Panc1 (cell line): ENCODE data around the gene SENP6. TPM values are rescaled to one million over a fixed set of nuclear protein-coding genes. Genes with fewer than 3 reads are reported as not detected.

ENCODE experiments used
- ATAC-seq: fragments of 200-7000 bp; cut with Tn5 transposase; 2 replicates; pipeline ENCODE4 v1.9.1; 2020; ENCODE audit warnings: mild to moderate bottlenecking, moderate library complexity
- BruUV-seq: library from RNA; stranded (reverse); fragments of 400-500 nt; replicated peaks from 2 replicates; lab custom pipeline; 2021; lab: Mats Ljungman, UMichigan
- CTCF ChIA-PET: fragments of 300-600 bp; sonication (Branson Sonifier 250); formaldehyde crosslinking; loops from one replicate; lab custom pipeline; 2022; ENCODE audit warnings: antibody characterized with exemption; lab: Charles Lee
- POLR2A ChIA-PET: fragments of 300-600 bp; sonication (Branson Sonifier 250); formaldehyde crosslinking; loops from one replicate; lab custom pipeline; 2022; ENCODE audit warnings: antibody characterized with exemption; lab: Charles Lee
- DNase-seq: peaks from one replicate; pipeline ENCODE4 v3.0.0-alpha.2; 2010; ENCODE audit warnings: low read depth, low spot score
- H3K27ac ChIP-seq: 2 replicates; pipeline ENCODE4 v1.5.1; 2011; ENCODE audit warnings: mild to moderate bottlenecking, low read length, inconsistent platforms
- H3K27me3 ChIP-seq: fragments of 200-500 bp; sonication (Bioruptor generic); 2 replicates; pipeline ENCODE4 v1.6.0; 2014; ENCODE audit warnings: low read length, inconsistent platforms; ENCODE audit not compliant: control insufficient read depth, insufficient read depth
- H3K36me3 ChIP-seq: fragments of 200-500 bp; sonication (Bioruptor generic); 2 replicates; pipeline ENCODE4 v1.5.1; 2014; ENCODE audit warnings: inconsistent platforms, mild to moderate bottlenecking, low read length, moderate library complexity; ENCODE audit not compliant: control insufficient read depth, insufficient read depth
- H3K4me1 ChIP-seq: 2 replicates; pipeline ENCODE4 v1.5.1; 2011; ENCODE audit warnings: inconsistent platforms, mild to moderate bottlenecking, low read length, moderate library complexity; ENCODE audit not compliant: control insufficient read depth, insufficient read depth
- H3K4me3 ChIP-seq, 2 experiments: 2 replicates each; pipeline ENCODE4 v1.5.1; 2011 to 2012; ENCODE audit warnings: low read depth in 2 of 2, low read length in 2 of 2, mild to moderate bottlenecking in 2 of 2, inconsistent platforms in 1 of 2, moderate library complexity in 1 of 2
- H3K9me3 ChIP-seq: fragments of 200-500 bp; sonication (Bioruptor generic); 2 replicates; pipeline ENCODE4 v1.5.1; 2014; ENCODE audit warnings: low read depth, mild to moderate bottlenecking, inconsistent platforms, low read length, moderate library complexity; ENCODE audit not compliant: control insufficient read depth, insufficient read depth
- POLR2AphosphoS5 ChIP-seq: IDR thresholded peaks from 2 replicates; pipeline ENCODE4 v1.6.1; 2012; ENCODE audit warnings: mild to moderate bottlenecking, low read depth, low read length, moderate library complexity
- SIN3A ChIP-seq: IDR thresholded peaks from 2 replicates; pipeline ENCODE4 v1.6.1; 2012; ENCODE audit warnings: low read depth, mild to moderate bottlenecking, low read length, moderate library complexity, borderline replicate concordance; ENCODE audit not compliant: insufficient read depth
- TCF7L2 ChIP-seq: IDR thresholded peaks from 2 replicates; pipeline ENCODE4 v1.6.1; 2011; ENCODE audit warnings: mild to moderate bottlenecking, low read depth, low read length, inconsistent platforms
- in situ Hi-C: cut with HindIII; loops from 2 replicates; pipeline ENCODE4 v1.10.0; 2016; ENCODE audit warnings: low sequenced_read_pairs, low pct_unique_long_range_greater_than_20kb
- intact Hi-C: fragments of 100-400 bp; cut with micrococcal nuclease; formaldehyde crosslinking; loops from one replicate; pipeline ENCODE4 v1.10.0; 2022; ENCODE audit not compliant: unreplicated experiment
- total RNA-seq: library from RNA; stranded (reverse); gene quantifications from one replicate; pipeline ENCODE4 v1.2.1, GENCODE V29; 2021; ENCODE audit not compliant: unreplicated experiment
- TF ChIP-seq, protein P1 (sequence below): fragments of 450-650 bp; IDR thresholded peaks from 2 replicates; pipeline ENCODE4 v1.5.1; 2017; ENCODE audit warnings: mild to moderate bottlenecking
- TF ChIP-seq, protein P2 (sequence below), 2 experiments: IDR thresholded peaks; 2 replicates each; pipeline ENCODE4 v1.6.1; 2011 to 2012; ENCODE audit warnings: low read depth in 2 of 2, control low read depth in 1 of 2, low read length in 1 of 2, mild to moderate bottlenecking in 1 of 2, moderate library complexity in 1 of 2; ENCODE audit not compliant: insufficient read depth in 1 of 2

Gene SENP6
- total RNA-seq, 1 experiment from 2014 or later = 58.7 TPM

DNA sequence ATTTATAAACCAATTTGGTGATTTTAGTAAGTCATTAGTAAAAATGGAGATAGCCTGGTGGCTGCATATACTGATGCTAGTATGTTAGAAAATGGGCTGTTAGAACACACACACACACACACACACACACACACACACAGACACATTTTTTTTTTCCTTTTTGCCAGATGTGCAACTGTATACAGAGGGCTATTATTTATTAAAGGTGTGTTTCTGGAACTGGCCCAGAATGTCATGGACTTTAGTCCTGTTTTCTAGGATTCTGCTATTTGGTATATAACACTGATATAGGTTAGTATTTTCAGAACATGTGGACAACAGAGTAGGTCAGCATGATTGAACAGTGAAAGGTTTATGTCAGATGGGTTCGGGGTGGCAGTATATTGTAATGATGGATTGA, 159.8 kb downstream of the SENP6 start:
- ChIA-PET POLR2A (no interaction called here), CTCF (no interaction called here)
- Histone ChIP-seq H3K27me3 (no peaks in the 10 kb centered on the region), H3K4me3 (no peak overlapping the region), H3K4me1 (no peaks in the 10 kb centered on the region), H3K9me3 (no peaks in the 10 kb centered on the region), H3K27ac (no peak overlapping the region), H3K36me3 (no peaks in the 10 kb centered on the region)
- in situ Hi-C loops (no loop called here), intact Hi-C loops (no loop called here)
- TF ChIP-seq, protein P1, sequence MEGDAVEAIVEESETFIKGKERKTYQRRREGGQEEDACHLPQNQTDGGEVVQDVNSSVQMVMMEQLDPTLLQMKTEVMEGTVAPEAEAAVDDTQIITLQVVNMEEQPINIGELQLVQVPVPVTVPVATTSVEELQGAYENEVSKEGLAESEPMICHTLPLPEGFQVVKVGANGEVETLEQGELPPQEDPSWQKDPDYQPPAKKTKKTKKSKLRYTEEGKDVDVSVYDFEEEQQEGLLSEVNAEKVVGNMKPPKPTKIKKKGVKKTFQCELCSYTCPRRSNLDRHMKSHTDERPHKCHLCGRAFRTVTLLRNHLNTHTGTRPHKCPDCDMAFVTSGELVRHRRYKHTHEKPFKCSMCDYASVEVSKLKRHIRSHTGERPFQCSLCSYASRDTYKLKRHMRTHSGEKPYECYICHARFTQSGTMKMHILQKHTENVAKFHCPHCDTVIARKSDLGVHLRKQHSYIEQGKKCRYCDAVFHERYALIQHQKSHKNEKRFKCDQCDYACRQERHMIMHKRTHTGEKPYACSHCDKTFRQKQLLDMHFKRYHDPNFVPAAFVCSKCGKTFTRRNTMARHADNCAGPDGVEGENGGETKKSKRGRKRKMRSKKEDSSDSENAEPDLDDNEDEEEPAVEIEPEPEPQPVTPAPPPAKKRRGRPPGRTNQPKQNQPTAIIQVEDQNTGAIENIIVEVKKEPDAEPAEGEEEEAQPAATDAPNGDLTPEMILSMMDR = no peak
- no peak for TF ChIP-seq SIN3A
- TF ChIP-seq, protein P2, sequence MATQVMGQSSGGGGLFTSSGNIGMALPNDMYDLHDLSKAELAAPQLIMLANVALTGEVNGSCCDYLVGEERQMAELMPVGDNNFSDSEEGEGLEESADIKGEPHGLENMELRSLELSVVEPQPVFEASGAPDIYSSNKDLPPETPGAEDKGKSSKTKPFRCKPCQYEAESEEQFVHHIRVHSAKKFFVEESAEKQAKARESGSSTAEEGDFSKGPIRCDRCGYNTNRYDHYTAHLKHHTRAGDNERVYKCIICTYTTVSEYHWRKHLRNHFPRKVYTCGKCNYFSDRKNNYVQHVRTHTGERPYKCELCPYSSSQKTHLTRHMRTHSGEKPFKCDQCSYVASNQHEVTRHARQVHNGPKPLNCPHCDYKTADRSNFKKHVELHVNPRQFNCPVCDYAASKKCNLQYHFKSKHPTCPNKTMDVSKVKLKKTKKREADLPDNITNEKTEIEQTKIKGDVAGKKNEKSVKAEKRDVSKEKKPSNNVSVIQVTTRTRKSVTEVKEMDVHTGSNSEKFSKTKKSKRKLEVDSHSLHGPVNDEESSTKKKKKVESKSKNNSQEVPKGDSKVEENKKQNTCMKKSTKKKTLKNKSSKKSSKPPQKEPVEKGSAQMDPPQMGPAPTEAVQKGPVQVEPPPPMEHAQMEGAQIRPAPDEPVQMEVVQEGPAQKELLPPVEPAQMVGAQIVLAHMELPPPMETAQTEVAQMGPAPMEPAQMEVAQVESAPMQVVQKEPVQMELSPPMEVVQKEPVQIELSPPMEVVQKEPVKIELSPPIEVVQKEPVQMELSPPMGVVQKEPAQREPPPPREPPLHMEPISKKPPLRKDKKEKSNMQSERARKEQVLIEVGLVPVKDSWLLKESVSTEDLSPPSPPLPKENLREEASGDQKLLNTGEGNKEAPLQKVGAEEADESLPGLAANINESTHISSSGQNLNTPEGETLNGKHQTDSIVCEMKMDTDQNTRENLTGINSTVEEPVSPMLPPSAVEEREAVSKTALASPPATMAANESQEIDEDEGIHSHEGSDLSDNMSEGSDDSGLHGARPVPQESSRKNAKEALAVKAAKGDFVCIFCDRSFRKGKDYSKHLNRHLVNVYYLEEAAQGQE (IDR thresholded peaks at IDR 0.05; ENCODE audit: insufficient read depth in 1 of 2, low read depth in 2 of 2, low read length in 1 of 2) = no peak
- no TSS peak for BruUV-seq
- DNase-seq = no peak
- no peak for ATAC-seq

DNA sequence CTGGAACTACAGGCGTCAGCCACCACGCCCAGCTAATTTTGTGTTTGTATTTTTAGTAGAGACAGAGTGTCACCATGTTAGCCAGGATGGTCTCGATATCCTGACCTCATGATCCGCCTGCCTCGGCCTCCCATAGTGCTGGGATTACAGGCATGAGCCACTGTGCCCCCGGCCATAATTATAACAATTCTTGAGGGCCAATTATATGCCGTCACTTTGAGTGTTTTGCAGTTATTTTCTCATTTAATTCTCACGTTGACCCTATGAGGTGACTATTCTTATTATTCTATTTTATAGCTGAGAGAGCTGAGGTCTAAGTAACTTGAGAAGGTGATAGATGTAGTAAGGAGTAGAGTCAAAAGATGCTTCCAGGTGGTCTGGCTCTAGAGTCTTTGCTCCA, 160.4 kb downstream of the SENP6 start:
- TF ChIP-seq, protein P2 (IDR thresholded peaks at IDR 0.05; ENCODE audit: insufficient read depth in 1 of 2, low read depth in 2 of 2, low read length in 1 of 2) = no peak
- TF ChIP-seq POLR2AphosphoS5 (no peak), TCF7L2 (no peak), SIN3A (no peak)
- TF ChIP-seq, protein P1 = no peak
- BruUV-seq = no TSS peak
- H3K36me3 ChIP-seq = no peaks in the 10 kb centered on the region
- H3K4me1 ChIP-seq = no peaks in the 10 kb centered on the region
- no peaks in the 10 kb centered on the region for H3K27me3 ChIP-seq
- no peak overlapping the region for H3K4me3 ChIP-seq
- ChIA-PET POLR2A (no interaction called here), CTCF (interaction anchor here (0.7 kb wide), 1 partner anchor 105 kb away, joined by 4 read pairs; no protein-coding TSS in a partner anchor)
- H3K27ac ChIP-seq = no peak overlapping the region
- no peak for ATAC-seq
- DNase-seq = no peak
- H3K9me3 ChIP-seq = no peaks in the 10 kb centered on the region
- in situ Hi-C loops = no loop called here
- intact Hi-C loops = no loop called here
